KMS-11 (cell line): ENCODE results near the gene FOLR1.

ENCODE experiments used
- H2AFZ ChIP-seq: fragments of 200-600 bp; sonication (generic); 2 replicates; pipeline ENCODE4 v1.6.1; 2016; ENCODE audit warnings: antibody characterized with exemption, mixed run types, low read depth
- H3K27ac ChIP-seq: fragments of 200-600 bp; sonication (generic); 2 replicates; pipeline ENCODE4 v1.6.1; 2016; ENCODE audit warnings: mild to moderate bottlenecking, mixed run types
- H3K27me3 ChIP-seq: fragments of 200-600 bp; sonication (generic); 2 replicates; pipeline ENCODE4 v1.6.1; 2017; ENCODE audit warnings: mild to moderate bottlenecking, low read depth, mixed run types, moderate library complexity; ENCODE audit not compliant: insufficient read depth
- H3K36me3 ChIP-seq: fragments of 200-600 bp; sonication (generic); 2 replicates; pipeline ENCODE4 v1.6.1; 2017; ENCODE audit warnings: mild to moderate bottlenecking, mixed run types; ENCODE audit not compliant: insufficient read depth
- H3K4me1 ChIP-seq: fragments of 200-600 bp; sonication (generic); 2 replicates; pipeline ENCODE4 v1.6.1; 2016; ENCODE audit warnings: mild to moderate bottlenecking, low read depth, mixed run types; ENCODE audit not compliant: poor library complexity, severe bottlenecking
- H3K4me2 ChIP-seq: fragments of 200-600 bp; sonication (generic); 2 replicates; pipeline ENCODE4 v1.7.0; 2016; ENCODE audit warnings: mild to moderate bottlenecking, mixed run types
- H3K4me3 ChIP-seq: fragments of 200-600 bp; sonication (generic); IDR thresholded peaks from 2 replicates; pipeline ENCODE4 v1.6.1; 2017; ENCODE audit warnings: low read depth, low read length, mixed read lengths; ENCODE audit not compliant: insufficient read depth
- H3K79me2 ChIP-seq: fragments of 200-600 bp; sonication (generic); 2 replicates; pipeline ENCODE4 v1.6.1; 2016; ENCODE audit warnings: low read depth, mixed run types; ENCODE audit not compliant: insufficient read depth
- H3K9ac ChIP-seq: fragments of 200-600 bp; sonication (generic); 2 replicates; pipeline ENCODE4 v1.6.1; 2016; ENCODE audit warnings: mild to moderate bottlenecking, mixed run types
- H4K20me1 ChIP-seq: fragments of 200-600 bp; sonication (generic); 2 replicates; pipeline ENCODE4 v1.6.1; 2016; ENCODE audit warnings: mild to moderate bottlenecking, mixed run types; ENCODE audit not compliant: insufficient read depth
- CTCF ChIP-seq: fragments of 200-600 bp; sonication (generic); conservative IDR thresholded peaks from 2 replicates; pipeline ENCODE4 v1.6.1; 2017; ENCODE audit warnings: low read depth, mild to moderate bottlenecking, antibody characterized with exemption, low read length, moderate library complexity, mixed read lengths

Gene FOLR1

DNA sequence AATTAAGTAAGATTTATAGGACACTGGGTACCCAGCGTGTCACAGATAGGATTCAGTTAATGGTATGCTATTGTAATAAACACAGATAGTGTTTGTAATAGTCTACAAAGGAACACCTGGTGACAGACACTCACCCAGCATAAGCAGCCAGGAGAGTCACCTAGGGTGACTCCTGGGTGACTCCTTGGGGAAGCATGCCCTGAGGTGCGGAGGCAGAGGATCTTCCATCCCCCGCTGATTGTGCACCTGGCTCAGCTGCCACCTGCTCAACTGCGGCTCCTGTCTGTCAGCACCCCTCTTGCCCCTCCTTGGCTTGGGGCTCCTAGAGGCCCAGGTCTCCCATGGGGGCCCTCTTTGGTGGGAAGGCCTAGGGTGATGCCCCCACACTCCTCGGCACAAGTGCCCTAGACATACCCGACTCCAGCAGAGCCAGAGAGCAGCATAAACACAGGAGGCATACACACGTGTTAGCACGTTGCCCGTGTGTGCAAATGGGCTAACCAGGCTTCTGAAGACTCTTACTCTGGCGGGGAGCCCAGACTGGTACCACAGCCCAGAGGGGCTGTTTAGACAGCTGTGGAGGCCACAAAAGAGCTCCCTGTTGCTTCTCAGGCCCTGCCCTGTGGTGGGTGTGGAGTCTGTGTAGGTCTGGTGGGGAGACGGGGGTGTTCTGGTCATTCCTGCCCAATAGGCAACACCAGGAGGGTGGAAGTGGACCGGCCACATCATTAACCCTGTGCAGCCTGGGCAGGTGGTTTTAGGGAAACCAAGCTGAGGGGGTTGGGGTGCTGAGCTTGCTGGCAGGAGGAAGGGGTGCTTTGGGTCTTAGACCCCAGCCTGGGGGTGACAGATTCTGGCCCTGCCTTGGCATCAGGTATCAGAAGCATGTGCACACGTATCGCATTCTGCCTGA lies 35.6 kb downstream of the FOLR1 start:
- H3K36me3 ChIP-seq = no peaks in the 10 kb centered on the region

DNA sequence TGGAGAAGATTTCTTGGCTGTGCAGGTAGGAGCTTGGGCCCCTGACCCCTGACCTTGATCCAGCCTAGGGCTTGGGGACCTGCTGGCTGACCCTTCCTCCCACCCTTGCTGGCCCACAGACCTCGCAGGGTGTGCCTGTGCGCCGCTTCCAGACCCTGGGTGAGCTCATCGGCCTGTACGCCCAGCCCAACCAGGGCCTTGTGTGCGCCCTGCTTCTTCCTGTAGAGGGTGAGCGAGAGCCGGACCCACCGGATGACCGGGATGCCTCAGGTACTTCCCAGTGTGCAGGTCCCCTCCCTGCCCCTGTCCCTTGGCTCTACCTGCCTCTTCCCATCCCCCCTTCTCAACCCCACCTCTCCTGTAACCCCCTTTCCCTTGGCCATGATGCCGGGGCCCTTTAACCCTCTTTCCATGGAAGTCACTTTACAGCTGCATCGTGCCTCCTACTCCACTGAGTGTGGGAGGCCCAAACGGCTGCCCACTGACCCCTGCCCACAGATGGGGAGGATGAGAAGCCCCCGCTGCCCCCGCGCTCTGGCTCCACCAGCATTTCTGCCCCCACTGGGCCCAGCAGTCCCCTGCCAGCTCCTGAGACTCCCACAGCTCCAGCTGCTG lies 36.4 kb downstream of the FOLR1 start:
- no peak overlapping the region for H3K4me3 ChIP-seq
- H4K20me1 ChIP-seq = no peaks in the 10 kb centered on the region
- no peak overlapping the region for H3K27ac ChIP-seq
- H3K27me3 ChIP-seq = no peaks in the 10 kb centered on the region
- H3K4me1 ChIP-seq = peaks cover 9% of the 10 kb centered on the region
- no peak for TF ChIP-seq CTCF
- no peaks in the 10 kb centered on the region for H3K36me3 ChIP-seq
- no peak overlapping the region for H2AFZ ChIP-seq
- H3K79me2 ChIP-seq = peaks cover 22% of the 10 kb centered on the region
- no peak overlapping the region for H3K4me2 ChIP-seq
- no peak overlapping the region for H3K9ac ChIP-seq

More for the DNA sequence above, 35.6 kb downstream of the FOLR1 start:
- Histone ChIP-seq H3K9ac (no peak overlapping the region), H3K4me3 (no peak overlapping the region), H4K20me1 (no peaks in the 10 kb centered on the region), H3K79me2 (peaks cover 22% of the 10 kb centered on the region), H3K4me1 (peaks cover 10% of the 10 kb centered on the region), H3K27me3 (no peaks in the 10 kb centered on the region), H3K27ac (no peak overlapping the region), H3K4me2 (no peak overlapping the region), H2AFZ (no peak overlapping the region)
- no peak for TF ChIP-seq CTCF

- Histone ChIP-seq H3K36me3 (no peaks in the 10 kb centered on the region), H3K27ac (no peak overlapping the region), H3K27me3 (no peaks in the 10 kb centered on the region), H3K79me2 (peaks cover 22% of the 10 kb centered on the region), H3K9ac (no peak overlapping the region), H3K4me1 (peaks cover 9% of the 10 kb centered on the region), H2AFZ (no peak overlapping the region), H4K20me1 (no peaks in the 10 kb centered on the region), H3K4me2 (no peak overlapping the region), H3K4me3 (no peak overlapping the region)
- no peak for TF ChIP-seq CTCF
These were observed 36.9 kb downstream of the FOLR1 start for GRCh38 chr11:72228844-72229231.

- Histone ChIP-seq H3K27ac (no peak overlapping the region), H3K4me3 (no peak overlapping the region), H4K20me1 (no peaks in the 10 kb centered on the region), H3K79me2 (peaks cover 18% of the 10 kb centered on the region), H3K9ac (no peak overlapping the region), H3K36me3 (no peaks in the 10 kb centered on the region), H3K4me2 (no peak overlapping the region), H2AFZ (no peak overlapping the region), H3K27me3 (no peaks in the 10 kb centered on the region), H3K4me1 (peaks cover 9% of the 10 kb centered on the region)
- no peak for TF ChIP-seq CTCF
These were observed 37.5 kb downstream of the FOLR1 start for GRCh38 chr11:72229336-72229924.
